Tibial nerve (tissue), 4 donors: ENCODE data around the gene CALHM3.

Experiments used
- EP300 ChIP-seq, 2 donors: sonication (generic); formaldehyde crosslinking; IDR thresholded peaks; one replicate each; pipeline ENCODE4 v1.6.1; 2017; ENCODE audit warnings: antibody characterized with exemption in 2 of 2, mild to moderate bottlenecking in 1 of 2
- POLR2A ChIP-seq, 2 donors: fragments of 450-650 bp; IDR thresholded peaks; one replicate each; pipeline ENCODE4 v1.6.1; 2017; ENCODE audit warnings: antibody characterized with exemption in 2 of 2, mild to moderate bottlenecking in 2 of 2, moderate library complexity in 2 of 2
- TF ChIP-seq, protein P1 (sequence below), 5 experiments: fragments of 200-600 bp in 3 of 5; fragments of 450-650 bp in 2 of 5; sonication (generic) in 3 of 5; IDR thresholded peaks; one replicate each; pipeline ENCODE4 v1.5.1; 2016 to 2019; ENCODE audit warnings: antibody characterized with exemption in 5 of 5, mild to moderate bottlenecking in 3 of 5, moderate library complexity in 2 of 5

DNA sequence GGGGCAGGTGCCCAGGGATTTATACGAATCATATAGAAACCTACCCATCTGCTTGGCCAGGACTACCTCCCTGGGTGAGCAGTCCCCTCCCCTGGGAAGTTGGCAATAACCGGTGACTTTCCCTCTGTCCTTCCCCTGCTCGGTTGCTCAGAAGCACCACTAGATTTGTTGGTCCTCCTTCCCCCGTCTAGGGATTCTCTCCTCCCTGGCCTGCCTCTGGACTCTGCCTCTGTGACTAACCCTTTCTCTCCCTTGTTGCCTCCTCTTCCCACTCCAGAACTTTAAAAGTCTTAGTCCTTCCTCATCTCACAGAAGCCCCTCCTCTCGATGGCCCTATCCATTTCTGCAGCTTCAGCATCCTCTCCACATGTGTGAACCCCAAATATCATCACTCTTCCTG is 9.8 kb downstream of the CALHM3 start:
- TF ChIP-seq POLR2A (IDR thresholded peaks at IDR 0.05) (no peak), EP300 (IDR thresholded peaks at IDR 0.05) (no peak)
- TF ChIP-seq, protein P1, sequence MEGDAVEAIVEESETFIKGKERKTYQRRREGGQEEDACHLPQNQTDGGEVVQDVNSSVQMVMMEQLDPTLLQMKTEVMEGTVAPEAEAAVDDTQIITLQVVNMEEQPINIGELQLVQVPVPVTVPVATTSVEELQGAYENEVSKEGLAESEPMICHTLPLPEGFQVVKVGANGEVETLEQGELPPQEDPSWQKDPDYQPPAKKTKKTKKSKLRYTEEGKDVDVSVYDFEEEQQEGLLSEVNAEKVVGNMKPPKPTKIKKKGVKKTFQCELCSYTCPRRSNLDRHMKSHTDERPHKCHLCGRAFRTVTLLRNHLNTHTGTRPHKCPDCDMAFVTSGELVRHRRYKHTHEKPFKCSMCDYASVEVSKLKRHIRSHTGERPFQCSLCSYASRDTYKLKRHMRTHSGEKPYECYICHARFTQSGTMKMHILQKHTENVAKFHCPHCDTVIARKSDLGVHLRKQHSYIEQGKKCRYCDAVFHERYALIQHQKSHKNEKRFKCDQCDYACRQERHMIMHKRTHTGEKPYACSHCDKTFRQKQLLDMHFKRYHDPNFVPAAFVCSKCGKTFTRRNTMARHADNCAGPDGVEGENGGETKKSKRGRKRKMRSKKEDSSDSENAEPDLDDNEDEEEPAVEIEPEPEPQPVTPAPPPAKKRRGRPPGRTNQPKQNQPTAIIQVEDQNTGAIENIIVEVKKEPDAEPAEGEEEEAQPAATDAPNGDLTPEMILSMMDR (IDR thresholded peaks at IDR 0.05), result no peak
